Panc1 (cell line): Measurements from ENCODE around the gene FSTL4. TPM values are rescaled to one million over a fixed set of nuclear protein-coding genes. Genes with fewer than 3 reads are reported as not detected.

Experiments used
- ATAC-seq: fragments of 200-7000 bp; cut with Tn5 transposase; 2 replicates; pipeline ENCODE4 v1.9.1; 2020; ENCODE audit warnings: mild to moderate bottlenecking, moderate library complexity
- BruUV-seq: library from RNA; stranded (reverse); fragments of 400-500 nt; replicated peaks from 2 replicates; lab custom pipeline; 2021; lab: Mats Ljungman, UMichigan
- CTCF ChIA-PET: fragments of 300-600 bp; sonication (Branson Sonifier 250); formaldehyde crosslinking; loops from one replicate; lab custom pipeline; 2022; ENCODE audit warnings: antibody characterized with exemption; lab: Charles Lee
- POLR2A ChIA-PET: fragments of 300-600 bp; sonication (Branson Sonifier 250); formaldehyde crosslinking; loops from one replicate; lab custom pipeline; 2022; ENCODE audit warnings: antibody characterized with exemption; lab: Charles Lee
- DNase-seq: peaks from one replicate; pipeline ENCODE4 v3.0.0-alpha.2; 2010; ENCODE audit warnings: low read depth, low spot score
- H3K27ac ChIP-seq: 2 replicates; pipeline ENCODE4 v1.5.1; 2011; ENCODE audit warnings: mild to moderate bottlenecking, low read length, inconsistent platforms
- H3K27me3 ChIP-seq: fragments of 200-500 bp; sonication (Bioruptor generic); 2 replicates; pipeline ENCODE4 v1.6.0; 2014; ENCODE audit warnings: low read length, inconsistent platforms; ENCODE audit not compliant: control insufficient read depth, insufficient read depth
- H3K36me3 ChIP-seq: fragments of 200-500 bp; sonication (Bioruptor generic); 2 replicates; pipeline ENCODE4 v1.5.1; 2014; ENCODE audit warnings: inconsistent platforms, mild to moderate bottlenecking, low read length, moderate library complexity; ENCODE audit not compliant: control insufficient read depth, insufficient read depth
- H3K4me1 ChIP-seq: 2 replicates; pipeline ENCODE4 v1.5.1; 2011; ENCODE audit warnings: inconsistent platforms, mild to moderate bottlenecking, low read length, moderate library complexity; ENCODE audit not compliant: control insufficient read depth, insufficient read depth
- H3K4me3 ChIP-seq, 2 experiments: 2 replicates each; pipeline ENCODE4 v1.5.1; 2011 to 2012; ENCODE audit warnings: low read depth in 2 of 2, low read length in 2 of 2, mild to moderate bottlenecking in 2 of 2, inconsistent platforms in 1 of 2, moderate library complexity in 1 of 2
- H3K9me3 ChIP-seq: fragments of 200-500 bp; sonication (Bioruptor generic); 2 replicates; pipeline ENCODE4 v1.5.1; 2014; ENCODE audit warnings: low read depth, mild to moderate bottlenecking, inconsistent platforms, low read length, moderate library complexity; ENCODE audit not compliant: control insufficient read depth, insufficient read depth
- CTCF ChIP-seq: fragments of 450-650 bp; IDR thresholded peaks from 2 replicates; pipeline ENCODE4 v1.5.1; 2017; ENCODE audit warnings: mild to moderate bottlenecking
- POLR2AphosphoS5 ChIP-seq: IDR thresholded peaks from 2 replicates; pipeline ENCODE4 v1.6.1; 2012; ENCODE audit warnings: mild to moderate bottlenecking, low read depth, low read length, moderate library complexity
- REST ChIP-seq, 2 experiments: IDR thresholded peaks; 2 replicates each; pipeline ENCODE4 v1.6.1; 2011 to 2012; ENCODE audit warnings: low read depth in 2 of 2, control low read depth in 1 of 2, low read length in 1 of 2, mild to moderate bottlenecking in 1 of 2, moderate library complexity in 1 of 2; ENCODE audit not compliant: insufficient read depth in 1 of 2
- SIN3A ChIP-seq: IDR thresholded peaks from 2 replicates; pipeline ENCODE4 v1.6.1; 2012; ENCODE audit warnings: low read depth, mild to moderate bottlenecking, low read length, moderate library complexity, borderline replicate concordance; ENCODE audit not compliant: insufficient read depth
- TCF7L2 ChIP-seq: IDR thresholded peaks from 2 replicates; pipeline ENCODE4 v1.6.1; 2011; ENCODE audit warnings: mild to moderate bottlenecking, low read depth, low read length, inconsistent platforms
- in situ Hi-C: cut with HindIII; loops from 2 replicates; pipeline ENCODE4 v1.10.0; 2016; ENCODE audit warnings: low sequenced_read_pairs, low pct_unique_long_range_greater_than_20kb
- intact Hi-C: fragments of 100-400 bp; cut with micrococcal nuclease; formaldehyde crosslinking; loops from one replicate; pipeline ENCODE4 v1.10.0; 2022; ENCODE audit not compliant: unreplicated experiment
- total RNA-seq: library from RNA; stranded (reverse); gene quantifications from one replicate; pipeline ENCODE4 v1.2.1, GENCODE V29; 2021; ENCODE audit not compliant: unreplicated experiment

FSTL4 gene
- total RNA-seq, 1 experiment from 2014 or later, result 0.18 TPM

GRCh38 chr5:133314086-133314485 lies 298.3 kb downstream of the FSTL4 start:
- H3K4me3 ChIP-seq, result no peak overlapping the region
- BruUV-seq, result no TSS peak
- ChIA-PET CTCF (interaction anchor here (0.5 kb wide), 1 partner anchor 79 kb away, joined by 4 read pairs; no protein-coding TSS in a partner anchor), POLR2A (no interaction called here)
- DNase-seq (no peak), ATAC-seq (no peak)
- in situ Hi-C loops, result no loop called here
- H3K4me1 ChIP-seq, result no peaks in the 10 kb centered on the region
- TF ChIP-seq CTCF, result no peak
- no peak for TF ChIP-seq REST (IDR thresholded peaks at IDR 0.05; ENCODE audit: insufficient read depth in 1 of 2, low read depth in 2 of 2, low read length in 1 of 2)
- no peak for TF ChIP-seq TCF7L2
- no peak for TF ChIP-seq SIN3A
- no peak for TF ChIP-seq POLR2AphosphoS5
- peaks cover 3% of the 10 kb centered on the region; the same call in 1 of the 2 replicates for H3K27me3 ChIP-seq
- H3K27ac ChIP-seq, result no peak overlapping the region
- no peaks in the 10 kb centered on the region for H3K36me3 ChIP-seq
- no peaks in the 10 kb centered on the region for H3K9me3 ChIP-seq
- intact Hi-C loops, result no loop called here

- no peaks in the 10 kb centered on the region for H3K4me1 ChIP-seq
- DNase-seq (no peak), ATAC-seq (no peak)
- H3K36me3 ChIP-seq, result no peaks in the 10 kb centered on the region
- no peaks in the 10 kb centered on the region for H3K9me3 ChIP-seq
- no peak overlapping the region for H3K27ac ChIP-seq
- POLR2A ChIA-PET, result no interaction called here
- TF ChIP-seq SIN3A (no peak), REST (IDR thresholded peaks at IDR 0.05; ENCODE audit: insufficient read depth in 1 of 2, low read depth in 2 of 2, low read length in 1 of 2) (no peak), CTCF (no peak), TCF7L2 (no peak), POLR2AphosphoS5 (no peak)
- intact Hi-C loops, result no loop called here
- peaks cover 3% of the 10 kb centered on the region; the same call in 1 of the 2 replicates for H3K27me3 ChIP-seq
- CTCF ChIA-PET, result no interaction called here
- in situ Hi-C loops, result no loop called here
- H3K4me3 ChIP-seq, result no peak overlapping the region
- no TSS peak for BruUV-seq
Observed at GRCh38 chr5:133311176-133311575, 301.2 kb downstream of the FSTL4 start.
